Measurements from ENCODE around the gene TNS1. TPM values are rescaled to one million over a fixed set of nuclear protein-coding genes. Genes with fewer than 3 reads are reported as not detected.

Gene TNS1
- total and polyA plus RNA-seq, 4 donors: 67.0 to 377 (median 208) TPM

DNA sequence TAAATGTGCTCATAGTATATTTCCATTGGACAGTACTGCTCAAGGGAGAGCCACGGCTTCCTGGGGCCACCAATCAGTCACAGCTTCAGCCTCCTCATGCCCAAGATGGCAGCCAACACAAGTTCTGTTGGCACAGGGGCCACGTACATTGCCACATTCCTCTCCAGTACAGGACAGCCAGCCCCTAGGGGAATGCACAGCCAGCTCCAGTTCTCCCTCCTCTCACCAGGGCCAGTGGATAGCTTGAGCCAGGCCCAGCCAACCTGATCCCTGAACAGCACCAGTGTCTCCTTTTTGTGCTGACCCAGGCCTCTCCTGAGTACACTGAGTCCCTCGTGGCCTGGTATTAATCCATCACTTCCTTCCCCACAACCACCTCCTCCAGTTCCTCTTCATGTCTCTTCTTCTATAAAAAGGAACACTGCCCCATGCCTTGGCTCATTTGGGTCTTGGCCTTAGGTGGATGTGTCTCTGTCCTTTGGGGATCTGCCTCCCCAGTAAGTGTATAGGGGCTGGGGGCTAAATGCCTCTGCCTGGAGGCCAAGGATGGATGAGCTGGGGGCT lies 168.7 kb downstream of the TNS1 start:
- Histone ChIP-seq H3K9ac (ENCODE audit: insufficient read depth in 1 of 2, low read length in 2 of 2) (no peak overlapping the region), H3K4me1 (ENCODE audit: control insufficient read depth in 5 of 5, insufficient read depth in 5 of 5, low read length in 5 of 5) (peaks cover 15 to 37% (median 27%) of the 10 kb centered on the region in 5 donors), H3K36me3 (ENCODE audit: control insufficient read depth in 4 of 4, insufficient read depth in 4 of 4, low read length in 4 of 4) (peaks cover 23 to 69% (median 63%) of the 10 kb centered on the region in 4 donors), H3K9me3 (ENCODE audit: control insufficient read depth in 4 of 4, insufficient read depth in 3 of 4, low read length in 3 of 4) (no peaks in the 10 kb centered on the region), H3K27me3 (ENCODE audit: control insufficient read depth in 3 of 3, insufficient read depth in 3 of 3, low read length in 2 of 3) (no peaks in the 10 kb centered on the region), H3K4me3 (no peak overlapping the region), H3K27ac (ENCODE audit: low read depth in 1 of 2, low read length in 1 of 2) (peak overlapping the region; percentile 75)
- TF ChIP-seq, protein P1, sequence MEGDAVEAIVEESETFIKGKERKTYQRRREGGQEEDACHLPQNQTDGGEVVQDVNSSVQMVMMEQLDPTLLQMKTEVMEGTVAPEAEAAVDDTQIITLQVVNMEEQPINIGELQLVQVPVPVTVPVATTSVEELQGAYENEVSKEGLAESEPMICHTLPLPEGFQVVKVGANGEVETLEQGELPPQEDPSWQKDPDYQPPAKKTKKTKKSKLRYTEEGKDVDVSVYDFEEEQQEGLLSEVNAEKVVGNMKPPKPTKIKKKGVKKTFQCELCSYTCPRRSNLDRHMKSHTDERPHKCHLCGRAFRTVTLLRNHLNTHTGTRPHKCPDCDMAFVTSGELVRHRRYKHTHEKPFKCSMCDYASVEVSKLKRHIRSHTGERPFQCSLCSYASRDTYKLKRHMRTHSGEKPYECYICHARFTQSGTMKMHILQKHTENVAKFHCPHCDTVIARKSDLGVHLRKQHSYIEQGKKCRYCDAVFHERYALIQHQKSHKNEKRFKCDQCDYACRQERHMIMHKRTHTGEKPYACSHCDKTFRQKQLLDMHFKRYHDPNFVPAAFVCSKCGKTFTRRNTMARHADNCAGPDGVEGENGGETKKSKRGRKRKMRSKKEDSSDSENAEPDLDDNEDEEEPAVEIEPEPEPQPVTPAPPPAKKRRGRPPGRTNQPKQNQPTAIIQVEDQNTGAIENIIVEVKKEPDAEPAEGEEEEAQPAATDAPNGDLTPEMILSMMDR (IDR thresholded peaks at IDR 0.05; ENCODE audit: control extremely low read depth, extremely low read depth): no peak
- 57% methylated on average over 3 of the region's 3 CpGs for WGBS, 2 donors
- no peak for ATAC-seq (ENCODE audit: insufficient read depth, low FRiP score)
- no peak for DNase-seq

DNA sequence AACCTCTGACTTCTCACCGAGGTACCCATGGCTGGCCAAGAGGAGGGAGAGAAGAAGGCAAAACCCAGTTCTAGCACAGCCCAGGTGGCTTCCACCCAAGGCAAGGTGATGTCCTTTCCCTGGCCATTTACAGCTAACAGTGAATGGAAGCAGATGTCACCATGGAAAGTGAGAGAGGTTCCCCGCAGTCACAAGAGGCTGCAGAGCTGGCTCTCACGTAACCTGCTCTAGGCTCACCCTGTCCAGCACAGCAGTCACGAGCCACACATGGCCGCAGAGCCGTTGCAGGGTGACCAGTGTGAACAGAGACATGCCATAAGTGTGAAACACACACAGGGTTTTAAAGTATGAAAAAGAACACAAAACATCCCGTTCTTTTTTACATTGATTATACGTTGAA lies 169.4 kb downstream of the TNS1 start:
- H3K4me3 ChIP-seq: no peak overlapping the region
- no peak overlapping the region for H3K9ac ChIP-seq (ENCODE audit: insufficient read depth in 1 of 2, low read length in 2 of 2)
- H3K36me3 ChIP-seq (ENCODE audit: control insufficient read depth in 4 of 4, insufficient read depth in 4 of 4, low read length in 4 of 4): peaks cover 23 to 71% (median 65%) of the 10 kb centered on the region in 4 donors
- no peak for ATAC-seq (ENCODE audit: insufficient read depth, low FRiP score)
- peak overlapping the region in 1 of 2 donors; percentile 55 for H3K27ac ChIP-seq (ENCODE audit: low read depth in 1 of 2, low read length in 1 of 2)
- no peak for DNase-seq
- H3K27me3 ChIP-seq (ENCODE audit: control insufficient read depth in 3 of 3, insufficient read depth in 3 of 3, low read length in 2 of 3): no peaks in the 10 kb centered on the region
- H3K9me3 ChIP-seq (ENCODE audit: control insufficient read depth in 4 of 4, insufficient read depth in 3 of 4, low read length in 3 of 4): no peaks in the 10 kb centered on the region
- TF ChIP-seq, protein P1 (IDR thresholded peaks at IDR 0.05; ENCODE audit: control extremely low read depth, extremely low read depth): no peak
- H3K4me1 ChIP-seq (ENCODE audit: control insufficient read depth in 5 of 5, insufficient read depth in 5 of 5, low read length in 5 of 5): peaks cover 13 to 33% (median 23%) of the 10 kb centered on the region in 5 donors
- 92 to 95% methylated on average over 8 of the region's 8 CpGs for WGBS, 2 donors

DNA sequence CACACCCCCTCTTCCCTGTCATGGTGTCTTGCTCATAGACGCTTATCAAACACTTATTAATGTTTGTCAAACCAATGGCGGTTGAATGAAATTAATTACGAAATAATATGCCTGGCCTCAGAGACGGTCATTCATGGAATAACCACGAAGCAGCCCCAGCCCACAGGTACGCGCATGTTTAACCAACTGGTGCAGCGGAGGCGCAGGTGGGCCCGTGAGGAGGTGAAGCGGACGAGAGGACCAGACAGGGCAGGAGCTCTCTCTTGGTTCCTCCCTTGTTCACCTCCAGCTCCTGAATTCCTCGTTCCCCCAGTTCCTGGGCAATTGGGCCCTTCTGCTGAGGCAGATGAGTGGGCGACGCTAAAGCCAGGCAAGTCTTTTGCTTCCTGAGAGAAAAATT lies 169.8 kb downstream of the TNS1 start:
- Histone ChIP-seq H3K27me3 (ENCODE audit: control insufficient read depth in 3 of 3, insufficient read depth in 3 of 3, low read length in 2 of 3) (no peaks in the 10 kb centered on the region), H3K36me3 (ENCODE audit: control insufficient read depth in 4 of 4, insufficient read depth in 4 of 4, low read length in 4 of 4) (peaks cover 26 to 75% (median 69%) of the 10 kb centered on the region in 4 donors), H3K4me3 (no peak overlapping the region), H3K4me1 (ENCODE audit: control insufficient read depth in 5 of 5, insufficient read depth in 5 of 5, low read length in 5 of 5) (peaks cover 8 to 29% (median 22%) of the 10 kb centered on the region in 5 donors), H3K9me3 (ENCODE audit: control insufficient read depth in 4 of 4, insufficient read depth in 3 of 4, low read length in 3 of 4) (no peaks in the 10 kb centered on the region), H3K9ac (ENCODE audit: insufficient read depth in 1 of 2, low read length in 2 of 2) (no peak overlapping the region), H3K27ac (ENCODE audit: low read depth in 1 of 2, low read length in 1 of 2) (peak overlapping the region in 1 of 2 donors; percentile 55)
- DNase-seq (no peak), ATAC-seq (ENCODE audit: insufficient read depth, low FRiP score) (no peak)
- TF ChIP-seq, protein P1 (IDR thresholded peaks at IDR 0.05; ENCODE audit: control extremely low read depth, extremely low read depth): no peak
- WGBS, 2 donors: 84 to 90% methylated on average over 15 of the region's 15 CpGs

DNA sequence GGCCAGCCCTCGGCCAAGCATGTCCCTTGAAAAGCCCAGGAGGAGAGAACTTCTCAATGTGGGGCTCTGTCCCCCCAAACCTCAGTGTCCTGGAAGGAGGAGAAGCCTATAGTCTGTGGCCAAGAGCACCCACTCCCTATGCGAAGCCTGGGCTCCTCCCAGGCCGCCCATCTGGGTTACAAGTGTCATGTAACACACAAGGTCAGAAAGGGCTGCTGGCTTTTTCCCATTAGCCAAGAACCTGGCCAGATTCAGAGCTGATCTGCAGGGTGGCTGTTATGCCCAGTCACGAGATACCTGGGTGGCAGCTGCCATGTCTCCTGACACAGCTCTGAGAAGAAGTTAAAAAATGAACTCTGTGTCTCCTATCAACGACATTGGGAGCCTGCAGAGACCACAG lies 170.7 kb downstream of the TNS1 start:
- peak overlapping the region; percentile 28 to 34 for H3K27ac ChIP-seq (ENCODE audit: low read depth in 1 of 2, low read length in 1 of 2)
- TF ChIP-seq, protein P1 (IDR thresholded peaks at IDR 0.05; ENCODE audit: control extremely low read depth, extremely low read depth): no peak
- H3K4me1 ChIP-seq (ENCODE audit: control insufficient read depth in 5 of 5, insufficient read depth in 5 of 5, low read length in 5 of 5): peaks cover 4 to 24% (median 17%) of the 10 kb centered on the region in 5 donors
- no peak for DNase-seq
- ATAC-seq (ENCODE audit: insufficient read depth, low FRiP score): no peak
- H3K27me3 ChIP-seq (ENCODE audit: control insufficient read depth in 3 of 3, insufficient read depth in 3 of 3, low read length in 2 of 3): no peaks in the 10 kb centered on the region
- no peak overlapping the region for H3K4me3 ChIP-seq
- WGBS, 2 donors: 74 to 83% methylated on average over 5 of the region's 5 CpGs
- no peaks in the 10 kb centered on the region for H3K9me3 ChIP-seq (ENCODE audit: control insufficient read depth in 4 of 4, insufficient read depth in 3 of 4, low read length in 3 of 4)
- peaks cover 26 to 80% (median 70%) of the 10 kb centered on the region in 4 donors for H3K36me3 ChIP-seq (ENCODE audit: control insufficient read depth in 4 of 4, insufficient read depth in 4 of 4, low read length in 4 of 4)
- no peak overlapping the region for H3K9ac ChIP-seq (ENCODE audit: insufficient read depth in 1 of 2, low read length in 2 of 2)
